Kidney tubule cell (primary cell): Measurements from ENCODE around the gene NOL4.
"Not testable (repeated sequence)": the region's sequence is repeated elsewhere in the genome, so short reads cannot be mapped to it uniquely, and the experiment has no call there.

Source experiments
- DNase-seq: peaks from one replicate; pipeline ENCODE4 v3.0.0-alpha.2; 2018; ENCODE audit warnings: low spot score

Gene NOL4, protein sequence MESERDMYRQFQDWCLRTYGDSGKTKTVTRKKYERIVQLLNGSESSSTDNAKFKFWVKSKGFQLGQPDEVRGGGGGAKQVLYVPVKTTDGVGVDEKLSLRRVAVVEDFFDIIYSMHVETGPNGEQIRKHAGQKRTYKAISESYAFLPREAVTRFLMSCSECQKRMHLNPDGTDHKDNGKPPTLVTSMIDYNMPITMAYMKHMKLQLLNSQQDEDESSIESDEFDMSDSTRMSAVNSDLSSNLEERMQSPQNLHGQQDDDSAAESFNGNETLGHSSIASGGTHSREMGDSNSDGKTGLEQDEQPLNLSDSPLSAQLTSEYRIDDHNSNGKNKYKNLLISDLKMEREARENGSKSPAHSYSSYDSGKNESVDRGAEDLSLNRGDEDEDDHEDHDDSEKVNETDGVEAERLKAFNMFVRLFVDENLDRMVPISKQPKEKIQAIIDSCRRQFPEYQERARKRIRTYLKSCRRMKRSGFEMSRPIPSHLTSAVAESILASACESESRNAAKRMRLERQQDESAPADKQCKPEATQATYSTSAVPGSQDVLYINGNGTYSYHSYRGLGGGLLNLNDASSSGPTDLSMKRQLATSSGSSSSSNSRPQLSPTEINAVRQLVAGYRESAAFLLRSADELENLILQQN

DNA sequence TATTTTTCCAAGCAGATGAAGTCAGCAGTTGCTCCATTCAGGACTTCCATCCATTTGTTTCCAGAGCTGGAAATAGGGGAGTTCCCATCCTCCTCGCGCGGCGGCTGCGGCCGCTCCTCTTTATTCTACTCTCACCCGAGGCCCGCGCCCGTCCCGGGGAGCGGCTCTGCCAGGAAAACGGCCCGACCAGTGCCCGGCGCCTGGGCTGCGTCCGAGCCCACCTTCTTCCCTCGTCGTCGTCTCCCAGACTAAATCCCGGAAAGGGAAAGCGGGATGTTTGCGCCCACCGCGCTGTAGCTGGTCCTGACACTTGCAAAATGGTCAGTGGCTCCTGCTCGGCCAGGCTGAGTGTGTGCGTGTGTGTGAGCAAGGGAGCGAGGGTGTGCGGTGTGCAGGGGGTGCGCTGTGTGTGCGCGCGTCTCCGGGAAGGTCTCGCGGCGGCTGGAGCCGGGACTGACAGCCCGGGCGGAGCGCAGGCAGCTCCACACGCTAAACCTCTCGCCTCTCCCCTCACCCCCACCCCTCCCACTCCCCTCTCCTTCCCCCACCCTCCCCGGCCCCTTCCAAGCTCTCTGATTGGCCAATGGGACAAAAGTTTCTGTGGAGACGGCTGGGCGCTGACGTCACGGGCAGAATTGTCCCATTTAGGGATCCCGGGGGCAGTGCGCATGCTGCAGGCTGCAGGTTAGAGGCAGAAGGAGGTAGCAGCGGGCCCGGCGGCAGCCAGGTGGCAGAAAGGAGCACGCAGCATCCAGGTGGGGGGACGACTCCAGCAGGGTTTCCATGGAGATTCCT is at the start of gene NOL4:
NOL4 (minus strand) TSS at position 491 of the 795 bp plus-strand sequence. CDS start 1,660 bp downstream, outside the sequence.
- DNase-seq: peak; percentile 83

DNA sequence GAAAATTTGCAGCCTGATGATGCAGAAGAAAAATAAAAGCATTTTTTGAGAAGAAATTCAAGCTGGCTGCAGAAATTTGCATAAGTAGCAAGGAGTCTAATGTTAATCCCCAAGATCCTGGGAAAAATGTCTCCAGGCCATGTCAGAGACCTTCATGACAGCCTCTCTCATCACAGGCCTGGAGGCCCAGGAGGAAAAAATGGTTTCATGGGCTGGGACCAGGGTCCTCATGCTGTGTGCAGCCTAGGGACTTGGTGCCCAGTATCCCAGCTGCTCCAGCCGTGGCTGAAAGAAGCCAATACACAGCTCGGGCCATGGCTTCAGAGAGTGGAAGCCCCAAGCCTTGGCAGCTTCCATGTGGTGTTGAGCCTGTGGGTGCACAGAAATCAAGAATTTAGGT is 41.3 kb upstream of the NOL4 start:
- DNase-seq: not testable (repeated sequence)

DNA sequence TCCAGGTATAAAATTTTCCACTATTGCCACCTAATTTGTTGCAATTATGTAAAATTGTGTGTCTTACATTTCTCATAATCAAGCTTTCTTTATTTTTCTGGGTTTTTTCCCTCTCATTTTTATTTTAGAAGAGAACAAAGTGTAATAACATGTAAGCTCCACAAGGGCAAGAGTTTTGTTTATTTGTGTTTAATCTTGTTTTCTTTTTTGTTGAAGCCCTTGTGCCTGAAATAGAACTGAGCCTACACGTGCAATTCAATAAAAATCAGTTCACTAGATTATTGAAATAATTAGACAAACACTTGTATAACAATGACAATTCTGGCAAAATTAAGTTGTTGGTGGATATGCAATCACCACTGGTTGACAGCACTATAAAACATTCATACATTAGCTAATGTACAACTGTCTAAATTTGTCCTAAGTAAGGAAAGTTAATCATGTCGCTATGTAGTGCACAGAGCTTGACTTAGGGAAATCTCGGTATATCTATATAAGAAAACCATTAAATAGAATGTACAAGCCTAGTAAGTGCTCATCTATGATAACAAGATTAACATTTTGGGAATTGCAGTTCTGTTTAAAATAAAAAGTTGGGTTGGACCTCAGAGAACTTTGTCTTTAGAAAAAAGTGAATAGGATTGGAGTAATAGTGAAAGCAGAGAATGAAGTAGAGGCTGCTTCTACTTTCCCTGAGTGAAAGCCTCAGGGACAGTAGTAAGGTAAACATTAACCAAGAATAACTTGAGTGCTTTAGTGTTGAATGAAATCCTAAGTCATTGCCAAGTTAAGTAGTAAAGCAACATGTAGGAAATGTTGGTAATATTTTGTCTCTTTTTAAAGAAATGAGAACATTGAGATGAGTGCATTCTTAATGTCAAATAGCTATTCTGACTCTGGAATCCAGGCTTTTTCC is 37.4 kb upstream of the NOL4 start:
- peak; percentile 60 for DNase-seq

DNA sequence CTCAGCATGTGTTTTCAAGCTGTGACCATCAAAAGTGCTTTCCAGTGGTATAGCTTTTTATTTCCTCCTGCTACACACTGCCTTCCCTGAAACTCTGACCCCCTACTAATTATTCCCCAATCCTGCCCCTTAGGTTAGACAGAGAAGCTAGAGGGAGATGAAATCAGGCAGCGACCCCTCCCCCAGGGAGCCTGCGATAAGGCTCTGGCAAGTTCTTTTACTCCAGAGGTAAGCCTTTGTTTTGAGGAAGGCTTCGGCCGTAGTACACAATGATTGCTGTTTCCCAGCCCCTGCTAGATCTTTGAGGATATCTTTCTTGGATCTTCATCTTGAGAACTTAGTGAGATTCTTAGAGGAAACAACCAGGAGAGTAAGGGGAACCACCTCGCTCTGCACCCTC is 33.5 kb upstream of the NOL4 start:
- no peak for DNase-seq

- DNase-seq: no peak
Observed at GRCh38 chr18:34251919-34252318, 27.2 kb upstream of the NOL4 start.

GRCh38 chr18:34248727-34249126 is 24.0 kb upstream of the NOL4 start:
- no peak for DNase-seq

- no peak for DNase-seq
Observed at GRCh38 chr18:34242739-34243138, 18.0 kb upstream of the NOL4 start.

DNA sequence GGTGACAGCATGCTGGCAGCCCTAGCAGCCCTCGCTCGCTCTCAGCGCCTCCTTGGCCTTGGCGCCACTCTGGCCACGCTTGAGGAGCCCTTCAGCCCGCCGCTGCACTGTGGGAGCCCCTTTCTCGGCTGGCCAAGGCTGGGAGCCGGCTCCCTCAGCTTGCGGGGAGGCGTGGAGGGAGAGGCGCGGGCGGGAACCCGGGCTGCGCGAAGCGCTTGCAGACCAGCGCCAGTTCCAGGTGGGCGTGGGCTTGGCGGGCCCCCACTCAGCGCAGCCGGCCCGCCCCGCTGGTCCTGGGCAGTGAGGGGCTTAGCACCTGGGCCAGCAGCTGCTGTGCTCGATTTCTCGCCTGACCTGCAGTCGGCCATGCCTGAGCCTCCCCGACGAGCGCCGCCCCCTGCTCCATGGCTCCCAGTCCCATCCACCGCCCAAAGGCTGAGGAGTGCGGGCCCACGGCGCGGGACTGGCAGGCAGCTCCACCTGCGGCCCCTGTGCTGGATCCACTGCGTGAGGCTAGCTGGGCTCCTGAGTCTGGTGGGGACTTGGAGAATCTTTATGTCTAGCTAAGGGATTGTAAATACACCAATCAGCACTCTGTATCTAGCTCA is 9.2 kb upstream of the NOL4 start:
- not testable (repeated sequence) for DNase-seq

- no peak for DNase-seq
Observed at GRCh38 chr18:34225218-34225553, 473 bp upstream of the NOL4 start.

GRCh38 chr18:34223893-34224422 is 755 bp downstream of the NOL4 start:
- DNase-seq: no peak

GRCh38 chr18:34223164-34223892 is 1.4 kb downstream of the NOL4 start:
- no peak for DNase-seq

GRCh38 chr18:34222307-34223163 is 2.2 kb downstream of the NOL4 start:
- DNase-seq: peak; percentile 54

GRCh38 chr18:34221971-34222306 is 2.8 kb downstream of the NOL4 start:
- DNase-seq: no peak

DNA sequence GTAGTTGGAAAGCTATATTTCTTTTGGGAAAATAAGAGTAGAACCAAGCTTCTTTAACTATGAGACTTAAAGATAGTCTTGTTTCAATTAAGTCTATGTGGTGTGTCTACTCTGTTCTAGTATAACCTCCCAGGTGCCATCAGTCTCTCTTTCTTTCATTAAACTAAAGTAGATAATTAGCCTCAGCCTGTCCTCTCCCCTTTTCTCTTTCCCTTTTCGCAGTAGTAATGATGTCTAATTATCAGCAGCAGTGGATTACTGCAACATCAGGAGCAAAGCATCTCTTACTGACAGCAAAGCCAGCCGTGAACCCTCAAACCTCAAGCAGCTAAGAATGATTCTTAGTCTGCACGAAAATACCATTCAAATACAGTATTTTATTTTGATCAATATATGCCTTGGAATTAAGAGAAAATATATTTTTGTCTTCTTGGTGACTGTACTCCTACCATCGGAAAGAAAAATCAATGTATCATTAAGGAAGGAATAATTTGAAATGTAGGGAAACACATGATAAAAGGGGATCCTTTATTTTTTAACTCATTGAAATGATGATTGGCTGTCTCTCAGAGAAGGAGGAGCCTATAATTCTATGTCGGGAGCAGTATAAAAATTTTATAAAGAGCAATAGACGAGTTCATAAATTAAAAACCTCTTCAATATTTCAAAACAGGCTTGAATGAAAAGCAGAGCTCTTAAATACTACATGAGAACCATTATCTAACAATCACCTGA is 4.5 kb downstream of the NOL4 start:
- DNase-seq: no peak

DNA sequence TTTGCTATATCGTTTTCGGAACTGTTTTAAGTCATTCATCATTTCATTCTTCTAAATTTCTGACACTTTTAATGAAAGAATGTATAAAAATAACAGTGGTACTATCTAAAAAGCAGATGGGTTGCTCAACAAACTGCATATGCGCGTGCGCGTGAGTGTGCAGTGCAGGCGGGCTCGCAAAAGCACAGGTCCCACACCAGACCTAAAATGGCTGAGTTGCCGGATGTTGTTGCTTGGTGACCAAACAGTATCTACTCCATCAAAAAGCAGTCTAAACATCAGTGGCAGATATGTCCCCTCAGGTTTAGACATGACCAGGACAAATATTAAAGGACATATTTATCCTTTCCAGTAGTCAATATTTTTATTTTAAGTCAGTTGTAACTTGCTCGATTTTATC is 5.1 kb downstream of the NOL4 start:
- no peak for DNase-seq

- DNase-seq: no peak
Observed at GRCh38 chr18:34212511-34212910, 12.2 kb downstream of the NOL4 start.

- no peak for DNase-seq
Observed at GRCh38 chr18:34207344-34207851, 17.3 kb downstream of the NOL4 start.

DNA sequence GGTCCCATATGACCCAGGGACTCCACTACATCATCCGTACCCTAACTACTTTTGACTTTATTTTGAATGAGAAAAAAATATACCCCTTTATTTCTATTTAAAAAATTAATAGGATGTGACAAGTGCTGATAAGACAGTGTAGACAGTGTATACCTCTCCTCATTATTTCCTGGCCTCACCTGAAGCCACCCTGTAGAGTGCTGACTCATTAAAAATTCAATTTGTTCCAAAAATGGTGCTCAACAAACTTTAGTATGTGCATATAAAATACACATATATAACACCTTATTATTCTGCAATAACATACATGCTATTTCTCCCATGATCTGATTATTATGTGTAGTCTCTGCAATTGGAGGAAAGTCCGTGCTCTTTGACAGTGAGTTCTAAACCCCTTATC is 20.8 kb downstream of the NOL4 start:
- DNase-seq: no peak

- DNase-seq: no peak
Observed at GRCh38 chr18:34196256-34196655, 28.5 kb downstream of the NOL4 start.
